SK-N-SH (cell line): ENCODE measurements around the gene C10orf90. TPM values are rescaled to one million over a fixed set of nuclear protein-coding genes. Genes with fewer than 3 reads are reported as not detected.
"Not testable (repeated sequence)": the region's sequence is repeated elsewhere in the genome, so short reads cannot be mapped to it uniquely, and the experiment has no call there.

Source experiments
- CTCF ChIA-PET: fragments of 300-600, 350-600 bp; formaldehyde crosslinking; extraction: SDS; loops from one replicate; lab custom pipeline; 2021; lab: Yijun Ruan, JAX
- POLR2A ChIA-PET: fragments of 350-600 bp; sonication (Branson Sonifier 250); formaldehyde crosslinking; extraction: SDS; loops from one replicate; lab custom pipeline; 2020; ENCODE audit warnings: antibody characterized with exemption, inconsistent platforms; lab: Yijun Ruan, JAX
- DNase-seq: peaks from one replicate; pipeline ENCODE4 v3.0.0; 2012
- H2AFZ ChIP-seq: fragments of 200-600 bp; sonication (generic); 2 replicates; pipeline ENCODE4 v1.8.1; 2016; ENCODE audit warnings: antibody characterized with exemption, mild to moderate bottlenecking, low read depth
- H3F3A ChIP-seq: fragments of 200-600 bp; sonication (generic); replicated peaks from 2 replicates; pipeline ENCODE3; 2016; ENCODE audit warnings: antibody characterized with exemption, mild to moderate bottlenecking; ENCODE audit not compliant: insufficient read depth
- H3K27ac ChIP-seq, 2 experiments: fragments of 200-500 bp in 1 of 2; fragments of 200-600 bp in 1 of 2; sonication (Bioruptor generic) in 1 of 2; sonication (generic), shearing (Covaris generic) in 1 of 2; 2 replicates each; pipeline versions ENCODE4 v1.5.1 to v1.6.1; 2014 to 2016; ENCODE audit warnings: low read depth in 2 of 2, inconsistent platforms in 1 of 2, low read length in 1 of 2, mild to moderate bottlenecking in 1 of 2, mixed read lengths in 1 of 2
- H3K27me3 ChIP-seq: fragments of 200-600 bp; sonication (generic), shearing (Covaris generic); 2 replicates; pipeline ENCODE4 v1.6.1; 2016; ENCODE audit warnings: mixed run types; ENCODE audit not compliant: insufficient read depth
- H3K36me3 ChIP-seq, 2 experiments: fragments of 200-500 bp in 1 of 2; fragments of 200-600 bp in 1 of 2; sonication (Bioruptor generic) in 1 of 2; sonication (generic) in 1 of 2; replicated peaks in 1 of 2; 2 replicates each; pipeline versions ENCODE3 to v1.5.1; 2014 to 2016; ENCODE audit warnings: low read length in 1 of 2, mild to moderate bottlenecking in 1 of 2; ENCODE audit not compliant: insufficient read depth in 2 of 2, control insufficient read depth in 1 of 2
- H3K4me1 ChIP-seq, 2 experiments: fragments of 200-500 bp in 1 of 2; fragments of 200-600 bp in 1 of 2; sonication (Bioruptor generic) in 1 of 2; sonication (generic), shearing (Covaris generic) in 1 of 2; 2 replicates each; pipeline versions ENCODE4 v1.5.1 to v1.6.1; 2014 to 2016; ENCODE audit warnings: low read depth in 1 of 2, low read length in 1 of 2, mixed run types in 1 of 2; ENCODE audit not compliant: insufficient read depth in 2 of 2, control insufficient read depth in 1 of 2
- H3K4me2 ChIP-seq: fragments of 200-600 bp; sonication (generic), shearing (Covaris generic); 2 replicates; pipeline ENCODE4 v1.6.1; 2017; ENCODE audit warnings: mixed run types
- H3K4me3 ChIP-seq, 2 experiments: fragments of 200-500 bp in 1 of 2; fragments of 200-600 bp in 1 of 2; sonication (Bioruptor generic) in 1 of 2; sonication (generic), shearing (Covaris generic) in 1 of 2; 2 replicates each; pipeline versions ENCODE4 v1.5.1 to v1.8.1; 2014 to 2016; ENCODE audit warnings: low read depth in 2 of 2, inconsistent platforms in 1 of 2, low read length in 1 of 2, mild to moderate bottlenecking in 1 of 2, mixed read lengths in 1 of 2, moderate library complexity in 1 of 2
- H3K79me2 ChIP-seq: fragments of 200-600 bp; sonication (generic); 2 replicates; pipeline ENCODE4 v1.8.1; 2017; ENCODE audit warnings: mild to moderate bottlenecking; ENCODE audit not compliant: insufficient read depth
- H3K9ac ChIP-seq: fragments of 200-600 bp; sonication (generic); 2 replicates; pipeline ENCODE4 v1.6.1; 2017; ENCODE audit warnings: mixed run types
- H3K9me2 ChIP-seq: fragments of 200-600 bp; sonication (generic); 2 replicates; pipeline ENCODE4 v1.6.1; 2017; ENCODE audit warnings: mixed run types
- H3K9me3 ChIP-seq: fragments of 200-600 bp; sonication (generic); 2 replicates; pipeline ENCODE4 v1.6.1; 2017; ENCODE audit warnings: mixed run types, mild to moderate bottlenecking, moderate library complexity
- H4K20me1 ChIP-seq: fragments of 200-600 bp; sonication (generic); 2 replicates; pipeline ENCODE4 v1.6.1; 2017; ENCODE audit warnings: mild to moderate bottlenecking, mixed run types; ENCODE audit not compliant: insufficient read depth
- ELF1 ChIP-seq: IDR thresholded peaks from 2 replicates; pipeline ENCODE4 v1.4.0; 2012
- EP300 ChIP-seq, 2 experiments: IDR thresholded peaks; 2 replicates each; pipeline versions ENCODE4 v1.4.0 to v1.6.1; 2012; ENCODE audit warnings: borderline replicate concordance in 1 of 2, low read depth in 1 of 2, low read length in 1 of 2
- FOSL2 ChIP-seq: IDR thresholded peaks from 2 replicates; pipeline ENCODE4 v1.4.0; 2012; ENCODE audit warnings: low read depth, mild to moderate bottlenecking, moderate library complexity, borderline replicate concordance
- GABPA ChIP-seq: IDR thresholded peaks from 2 replicates; pipeline ENCODE4 v1.4.0; 2012; ENCODE audit warnings: low read depth, mild to moderate bottlenecking
- GATA2 ChIP-seq: sonication (generic); formaldehyde crosslinking; IDR thresholded peaks from 2 replicates; pipeline ENCODE4 v1.5.0; 2020; ENCODE audit warnings: mild to moderate bottlenecking, missing genetic modification reagents
- JUND ChIP-seq: IDR thresholded peaks from 2 replicates; pipeline ENCODE4 v1.4.0; 2012
- MAX ChIP-seq: IDR thresholded peaks from 2 replicates; pipeline ENCODE4 v1.4.0; 2012; ENCODE audit warnings: low read depth
- MEF2A ChIP-seq: IDR thresholded peaks from 2 replicates; pipeline ENCODE4 v1.4.0; 2012; ENCODE audit warnings: low read depth, borderline replicate concordance
- MXI1 ChIP-seq: IDR thresholded peaks from 2 replicates; pipeline ENCODE4 v1.6.1; 2012; ENCODE audit warnings: mild to moderate bottlenecking, low read depth, low read length, improper control_type of control experiment
- NFIC ChIP-seq: IDR thresholded peaks from 2 replicates; pipeline ENCODE4 v1.4.0; 2012; ENCODE audit warnings: borderline replicate concordance
- SIN3A ChIP-seq: IDR thresholded peaks from 2 replicates; pipeline ENCODE4 v1.6.1; 2012; ENCODE audit warnings: low read depth, mild to moderate bottlenecking, low read length, moderate library complexity, borderline replicate concordance
- SMC3 ChIP-seq: IDR thresholded peaks from 2 replicates; pipeline ENCODE4 v1.6.1; 2012; ENCODE audit warnings: low read depth, low read length, improper control_type of control experiment
- TCF12 ChIP-seq: IDR thresholded peaks from 2 replicates; pipeline ENCODE4 v1.4.0; 2012
- WGBS: methylation state at CpG from one replicate; pipeline ENCODE4 v1.1.6; 2017; ENCODE audit warnings: low lambda C conversion rate; 5-methylcytosine and 5-hydroxymethylcytosine counted together
- polyA plus RNA-seq, 3 experiments: library from polyadenylated mRNA; depleted of rRNA; stranded (reverse); fragments of >200 nt; gene quantifications; 2 replicates each; pipeline ENCODE4 v1.2.3, GENCODE V29; 2012

Gene C10orf90
- polyA plus RNA-seq, 1 of the 3 experiments (the other 2 are of a cell fraction): 0.21 TPM

GRCh38 chr10:126380352-126381076 lies 290.0 kb downstream of the C10orf90 start (continued):
- TF ChIP-seq MAX: no peak

GRCh38 chr10:126379166-126379565 lies 291.3 kb downstream of the C10orf90 start:
- H3K4me1 ChIP-seq: peaks cover 0 to 13% of the 10 kb centered on the region in 2 experiments; a peak in 2 of 4 replicates
- DNase-seq, H3K27me3 ChIP-seq, H2AFZ ChIP-seq, H3K36me3 ChIP-seq, H3K9ac ChIP-seq, H3K4me3 ChIP-seq, H3K4me2 ChIP-seq, POLR2A ChIA-PET, H3K9me3 ChIP-seq, H3K27ac ChIP-seq, H4K20me1 ChIP-seq, H3K9me2 ChIP-seq: not testable (repeated sequence)
- H3K79me2 ChIP-seq: peaks cover 20% of the 10 kb centered on the region
- peaks cover 12% of the 10 kb centered on the region for H3F3A ChIP-seq
- WGBS: 86% methylated on average over 3 of the region's 3 CpGs
- CTCF ChIA-PET: interaction anchor here (0.6 to 1.6 kb wide), 3 partner anchors 20 to 356 kb away, joined by 3 read pairs; no protein-coding TSS in a partner anchor

- Histone ChIP-seq H3F3A (no peaks in the 10 kb centered on the region), H3K4me3 (no peak overlapping the region), H3K9me3 (peaks cover 8% of the 10 kb centered on the region), H4K20me1 (no peaks in the 10 kb centered on the region), H3K9me2 (no peaks in the 10 kb centered on the region), H3K4me1 (peaks cover 0 to 27% of the 10 kb centered on the region in 2 experiments; a peak in 2 of 4 replicates), H3K27ac (no peak overlapping the region), H3K4me2 (no peak overlapping the region), H3K36me3 (peaks cover 0 to 1% of the 10 kb centered on the region in 2 experiments), H3K27me3 (no peaks in the 10 kb centered on the region), H3K9ac (no peak overlapping the region), H3K79me2 (peaks cover 16% of the 10 kb centered on the region), H2AFZ (no peak overlapping the region)
- 57% methylated on average over 2 of the region's 2 CpGs for WGBS
- DNase-seq: no peak
- ChIA-PET CTCF (interaction anchor here (1.3 kb wide), 1 partner anchor 10 kb away, joined by 4 read pairs; no protein-coding TSS in a partner anchor), POLR2A (no interaction called here)
- TF ChIP-seq GATA2 (CRISPR knock-in tag): no peak
- TF ChIP-seq MXI1: no peak
- TF ChIP-seq JUND: peak; percentile 15; the same call in 1 of the 2 replicates
- TF ChIP-seq MEF2A: no peak
- TF ChIP-seq NFIC: no peak
- TF ChIP-seq GABPA: no peak
- no peak for TF ChIP-seq SMC3
- no peak for TF ChIP-seq SIN3A
- no peak for TF ChIP-seq ELF1
- 0 out of 2 replicates have a peak, but pooled peaks have one; percentile 6 for TF ChIP-seq FOSL2
- TF ChIP-seq TCF12: peak; percentile 40; the same call in 1 of the 2 replicates
- TF ChIP-seq EP300 (IDR thresholded peaks at IDR 0.05; ENCODE audit: borderline replicate concordance in 1 of 2, low read depth in 1 of 2, low read length in 1 of 2): 0 out of 4 replicates have a peak, but pooled peaks of 1 of the 2 experiments have one; percentile 17
Observed at GRCh38 chr10:126376956-126377355, 293.5 kb downstream of the C10orf90 start.
